Stimulated activated CD4-positive, alpha-beta T cell treated with anti-CD3 and anti-CD28 coated beads, Interleukin-4, amount 100 ng/mL, for 24 hours (primary cell): ENCODE data around the gene CHST10.

Source experiments
- DNase-seq: peaks from one replicate; pipeline ENCODE4 v3.0.0-alpha.2; 2020

Gene CHST10

GRCh38 chr2:100413571-100413970 lies 3.9 kb downstream of the CHST10 start:
- no peak for DNase-seq

GRCh38 chr2:100412881-100413321 lies 4.6 kb downstream of the CHST10 start:
- no peak for DNase-seq

- DNase-seq = no peak
Measured at GRCh38 chr2:100412466-100412865, 5.0 kb downstream of the CHST10 start.

GRCh38 chr2:100411841-100412292 lies 5.6 kb downstream of the CHST10 start:
- DNase-seq = no peak

- no peak for DNase-seq
Measured at GRCh38 chr2:100409975-100410647, 7.4 kb downstream of the CHST10 start.

- DNase-seq = no peak
Measured at GRCh38 chr2:100409461-100409860, 8.0 kb downstream of the CHST10 start.

- no peak for DNase-seq
Measured at GRCh38 chr2:100408941-100409340, 8.5 kb downstream of the CHST10 start.

- DNase-seq = no peak
Measured at GRCh38 chr2:100408104-100408503, 9.4 kb downstream of the CHST10 start.

- no peak for DNase-seq
Measured at GRCh38 chr2:100407563-100407962, 9.9 kb downstream of the CHST10 start.

- DNase-seq = no peak
Measured at GRCh38 chr2:100407073-100407472, 10.4 kb downstream of the CHST10 start.

- no peak for DNase-seq
Measured at GRCh38 chr2:100406120-100406508, 11.4 kb downstream of the CHST10 start.

- DNase-seq = no peak
Measured at GRCh38 chr2:100405403-100406119, 11.9 kb downstream of the CHST10 start.

GRCh38 chr2:100404411-100404810 lies 13.1 kb downstream of the CHST10 start:
- DNase-seq = no peak

GRCh38 chr2:100403722-100404121 lies 13.7 kb downstream of the CHST10 start:
- DNase-seq = no peak

GRCh38 chr2:100401268-100401667 lies 16.2 kb downstream of the CHST10 start:
- DNase-seq = no peak

- DNase-seq = no peak
Measured at GRCh38 chr2:100399714-100400113, 17.8 kb downstream of the CHST10 start.

GRCh38 chr2:100397976-100398375 lies 19.5 kb downstream of the CHST10 start:
- no peak for DNase-seq

GRCh38 chr2:100397118-100397860 lies 20.2 kb downstream of the CHST10 start:
- DNase-seq = no peak

GRCh38 chr2:100396483-100396882 lies 21.0 kb downstream of the CHST10 start:
- DNase-seq = no peak

GRCh38 chr2:100395532-100396350 lies 21.7 kb downstream of the CHST10 start:
- no peak for DNase-seq

GRCh38 chr2:100394111-100394641 lies 23.3 kb downstream of the CHST10 start:
- DNase-seq = no peak

GRCh38 chr2:100393362-100393761 lies 24.1 kb downstream of the CHST10 start:
- DNase-seq = no peak

GRCh38 chr2:100392715-100393114 lies 24.8 kb downstream of the CHST10 start:
- no peak for DNase-seq
